NCI-H526 (cell line): ENCODE data around the gene GRIFIN.

Experiments used
- DNase-seq, 2 experiments: peaks; one replicate each; lab custom pipeline; 2025; lab: John Stamatoyannopoulos, UW

Gene GRIFIN

DNA sequence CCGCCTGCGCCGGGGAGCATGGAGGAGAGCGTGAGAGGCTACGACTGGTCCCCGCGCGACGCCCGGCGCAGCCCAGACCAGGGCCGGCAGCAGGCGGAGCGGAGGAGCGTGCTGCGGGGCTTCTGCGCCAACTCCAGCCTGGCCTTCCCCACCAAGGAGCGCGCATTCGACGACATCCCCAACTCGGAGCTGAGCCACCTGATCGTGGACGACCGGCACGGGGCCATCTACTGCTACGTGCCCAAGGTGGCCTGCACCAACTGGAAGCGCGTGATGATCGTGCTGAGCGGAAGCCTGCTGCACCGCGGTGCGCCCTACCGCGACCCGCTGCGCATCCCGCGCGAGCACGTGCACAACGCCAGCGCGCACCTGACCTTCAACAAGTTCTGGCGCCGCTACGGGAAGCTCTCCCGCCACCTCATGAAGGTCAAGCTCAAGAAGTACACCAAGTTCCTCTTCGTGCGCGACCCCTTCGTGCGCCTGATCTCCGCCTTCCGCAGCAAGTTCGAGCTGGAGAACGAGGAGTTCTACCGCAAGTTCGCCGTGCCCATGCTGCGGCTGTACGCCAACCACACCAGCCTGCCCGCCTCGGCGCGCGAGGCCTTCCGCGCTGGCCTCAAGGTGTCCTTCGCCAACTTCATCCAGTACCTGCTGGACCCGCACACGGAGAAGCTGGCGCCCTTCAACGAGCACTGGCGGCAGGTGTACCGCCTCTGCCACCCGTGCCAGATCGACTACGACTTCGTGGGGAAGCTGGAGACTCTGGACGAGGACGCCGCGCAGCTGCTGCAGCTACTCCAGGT is 43.1 kb downstream of the GRIFIN start:
- DNase-seq: no peak

- DNase-seq: no peak
Observed at GRCh38 chr7:2431260-2431867, 44.8 kb downstream of the GRIFIN start.

GRCh38 chr7:2425749-2426148 is 50.4 kb downstream of the GRIFIN start:
- no peak for DNase-seq
